HUES64 (cell line): ENCODE measurements around the gene IFFO2.

ENCODE experiments used
- H3K27ac ChIP-seq: 2 replicates; pipeline ENCODE4 v1.7.0; 2013; ENCODE audit warnings: low read depth, low read length, inconsistent platforms
- H3K27me3 ChIP-seq: 2 replicates; pipeline ENCODE4 v1.6.1; 2013; ENCODE audit warnings: mild to moderate bottlenecking, low read length; ENCODE audit not compliant: insufficient read depth
- H3K36me3 ChIP-seq: 2 replicates; pipeline ENCODE4 v1.6.1; 2013; ENCODE audit warnings: mild to moderate bottlenecking, low read length; ENCODE audit not compliant: insufficient read depth
- H3K4me1 ChIP-seq: 2 replicates; pipeline ENCODE4 v1.6.1; 2013; ENCODE audit warnings: mild to moderate bottlenecking, low read length, moderate library complexity; ENCODE audit not compliant: insufficient read depth
- H3K4me3 ChIP-seq: 2 replicates; pipeline ENCODE4 v1.5.1; 2013; ENCODE audit warnings: mild to moderate bottlenecking, low read length, moderate library complexity
- H3K9ac ChIP-seq: 2 replicates; pipeline ENCODE4 v1.6.1; 2013; ENCODE audit warnings: mild to moderate bottlenecking, low read depth, low read length
- H3K9me3 ChIP-seq: 2 replicates; pipeline ENCODE4 v1.6.1; 2013; ENCODE audit warnings: low read depth, low read length; ENCODE audit not compliant: insufficient read depth
- WGBS: fragments of 150-250, 120-280 bp; methylation state at CpG from one replicate; pipeline ENCODE4 v1.1.7; 2013; ENCODE audit warnings: missing lambda C conversion rate; 5-methylcytosine and 5-hydroxymethylcytosine counted together

The IFFO2 gene

GRCh38 chr1:18972531-18972930 is 16.1 kb upstream of the IFFO2 start:
- Histone ChIP-seq H3K4me3 (no peak overlapping the region), H3K4me1 (no peaks in the 10 kb centered on the region), H3K27ac (no peak overlapping the region), H3K27me3 (no peaks in the 10 kb centered on the region; the same call in 1 of the 2 replicates), H3K9me3 (no peaks in the 10 kb centered on the region), H3K9ac (no peak overlapping the region), H3K36me3 (no peaks in the 10 kb centered on the region)
- WGBS: 77% methylated on average over 2 of the region's 2 CpGs

GRCh38 chr1:18970762-18971161 is 14.3 kb upstream of the IFFO2 start:
- Histone ChIP-seq H3K4me1 (peaks cover 4% of the 10 kb centered on the region; the same call in 1 of the 2 replicates), H3K9me3 (no peaks in the 10 kb centered on the region), H3K9ac (no peak overlapping the region), H3K4me3 (no peak overlapping the region), H3K36me3 (no peaks in the 10 kb centered on the region), H3K27me3 (no peaks in the 10 kb centered on the region; the same call in 1 of the 2 replicates), H3K27ac (no peak overlapping the region)
- WGBS: 87% methylated on average over 4 of the region's 4 CpGs

- H3K4me3 ChIP-seq: no peak overlapping the region
- peaks cover 8% of the 10 kb centered on the region; the same call in 1 of the 2 replicates for H3K4me1 ChIP-seq
- 95% methylated on average over 7 of the region's 7 CpGs for WGBS
- H3K36me3 ChIP-seq: no peaks in the 10 kb centered on the region
- H3K27ac ChIP-seq: no peak overlapping the region
- no peak overlapping the region for H3K9ac ChIP-seq
- H3K27me3 ChIP-seq: no peaks in the 10 kb centered on the region; the same call in 1 of the 2 replicates
- H3K9me3 ChIP-seq: no peaks in the 10 kb centered on the region
Observed at GRCh38 chr1:18970358-18970757, 13.9 kb upstream of the IFFO2 start.

- Histone ChIP-seq H3K4me3 (no peak overlapping the region), H3K27me3 (no peaks in the 10 kb centered on the region; the same call in 1 of the 2 replicates), H3K27ac (no peak overlapping the region), H3K4me1 (peaks cover 13% of the 10 kb centered on the region; the same call in 1 of the 2 replicates), H3K9ac (no peak overlapping the region), H3K36me3 (no peaks in the 10 kb centered on the region), H3K9me3 (no peaks in the 10 kb centered on the region)
- 87% methylated on average over 2 of the region's 2 CpGs for WGBS
Observed at GRCh38 chr1:18967066-18967690, 10.7 kb upstream of the IFFO2 start.

DNA sequence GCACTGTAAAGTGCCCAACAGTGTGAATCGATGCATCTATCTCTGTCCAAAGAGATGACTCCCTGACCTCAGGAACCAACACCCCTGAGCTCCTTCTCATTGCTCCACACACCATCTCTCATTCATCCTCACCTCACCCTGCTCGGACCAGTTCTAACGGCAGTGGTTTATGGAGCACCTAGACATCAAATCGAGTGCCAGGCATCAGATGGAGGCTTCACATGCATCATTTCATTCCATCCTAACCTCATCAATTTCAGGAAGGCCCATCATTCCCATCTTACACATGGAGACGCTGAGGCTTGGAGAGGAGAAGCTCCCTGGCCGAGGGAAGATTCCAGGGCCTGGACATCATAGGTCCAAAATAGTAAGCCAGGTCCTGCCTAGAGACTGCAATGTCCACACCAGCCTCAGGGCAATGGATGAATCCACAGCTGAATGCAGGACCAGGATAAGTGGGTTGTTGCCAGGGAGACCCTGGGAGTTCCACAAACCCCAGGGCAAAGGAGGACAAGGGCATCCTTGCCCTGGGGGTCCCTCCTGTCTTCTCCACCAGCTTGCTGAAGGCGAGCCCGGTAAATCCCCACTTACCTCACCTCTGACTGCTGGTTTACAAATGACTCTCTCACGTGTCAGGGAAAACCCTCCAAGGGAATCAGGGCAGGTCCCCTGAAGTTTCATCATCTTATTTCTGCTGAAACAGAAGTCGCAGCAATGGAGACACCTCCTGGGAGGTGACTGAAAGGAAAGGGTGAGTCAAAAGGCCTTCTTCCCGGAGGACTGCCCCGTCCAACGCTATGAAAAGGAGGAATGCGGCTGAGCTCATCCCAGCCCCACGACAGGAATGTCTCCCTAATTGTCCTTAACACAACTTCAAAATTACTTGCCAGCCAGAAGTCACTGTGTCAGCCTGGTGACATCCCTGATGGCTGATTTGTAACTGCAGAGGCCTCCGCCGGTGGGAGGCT is 9.0 kb upstream of the IFFO2 start:
- peak overlapping the region; percentile 64 for H3K27ac ChIP-seq
- no peaks in the 10 kb centered on the region; the same call in 1 of the 2 replicates for H3K27me3 ChIP-seq
- H3K9ac ChIP-seq: peak overlapping the region; percentile 33; the same call in 1 of the 2 replicates
- peaks cover 13% of the 10 kb centered on the region; the same call in 1 of the 2 replicates for H3K4me1 ChIP-seq
- no peaks in the 10 kb centered on the region for H3K9me3 ChIP-seq
- WGBS: 53% methylated on average over 17 of the region's 17 CpGs
- no peaks in the 10 kb centered on the region for H3K36me3 ChIP-seq
- no peak overlapping the region for H3K4me3 ChIP-seq

DNA sequence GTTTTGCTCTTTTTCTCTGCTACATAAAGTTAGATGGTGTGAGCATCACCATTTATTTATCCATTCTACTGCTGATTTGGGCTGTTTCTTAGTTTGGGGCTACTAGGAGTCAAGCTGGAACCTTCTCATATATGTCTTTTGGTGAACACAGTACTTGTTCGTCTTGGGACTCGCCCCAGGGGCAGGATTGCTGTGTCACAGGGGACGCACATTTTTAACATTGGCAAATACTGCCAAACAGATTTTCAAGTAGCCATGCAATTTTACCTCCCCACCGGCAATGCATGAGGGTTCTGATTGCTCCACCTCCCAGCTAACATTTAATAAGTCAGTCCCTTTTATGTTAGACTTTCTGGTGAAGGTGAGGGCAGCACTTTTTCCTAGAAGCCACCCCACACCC is 7.5 kb upstream of the IFFO2 start:
- Histone ChIP-seq H3K9me3 (no peaks in the 10 kb centered on the region), H3K4me1 (peaks cover 13% of the 10 kb centered on the region; the same call in 1 of the 2 replicates), H3K27ac (no peak overlapping the region), H3K4me3 (no peak overlapping the region), H3K9ac (no peak overlapping the region), H3K36me3 (no peaks in the 10 kb centered on the region), H3K27me3 (no peaks in the 10 kb centered on the region)
- WGBS: 91% methylated on average over 4 of the region's 4 CpGs

- Histone ChIP-seq H3K9me3 (no peaks in the 10 kb centered on the region), H3K4me3 (no peak overlapping the region), H3K36me3 (no peaks in the 10 kb centered on the region), H3K27me3 (peaks cover 7% of the 10 kb centered on the region), H3K4me1 (peaks cover 13% of the 10 kb centered on the region; the same call in 1 of the 2 replicates), H3K27ac (no peak overlapping the region), H3K9ac (no peak overlapping the region)
- 95% methylated on average over 7 of the region's 7 CpGs for WGBS
Observed at GRCh38 chr1:18962855-18963737, 6.6 kb upstream of the IFFO2 start.

DNA sequence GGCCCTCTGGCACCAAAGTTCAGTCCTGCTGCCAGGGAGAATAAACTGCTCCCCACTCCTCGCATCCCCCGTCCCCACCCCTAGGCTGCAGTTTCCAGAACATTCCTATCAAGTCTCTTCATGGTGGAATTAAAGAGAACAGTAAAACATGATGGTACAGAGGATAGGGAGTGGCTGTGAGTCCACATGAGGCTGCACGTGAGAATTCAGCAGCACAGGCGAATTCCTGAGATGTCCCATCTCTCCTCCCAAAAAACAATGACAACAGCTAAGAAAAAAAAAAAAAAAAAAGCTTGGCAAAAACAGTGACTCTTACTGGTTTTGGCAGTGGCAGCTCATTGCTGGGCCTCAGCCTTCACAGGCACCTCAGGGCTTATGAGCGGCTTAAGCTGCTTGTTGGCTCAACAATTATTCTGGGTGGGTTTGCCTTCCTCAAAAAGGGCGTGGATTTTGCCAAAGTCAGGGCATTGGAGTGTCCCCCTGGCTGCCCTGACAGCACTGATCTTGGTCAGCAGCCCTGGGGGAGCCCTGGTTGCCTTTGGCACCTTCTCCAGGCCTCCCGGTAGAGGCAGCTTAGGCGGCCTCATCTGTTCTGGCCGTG is 5.7 kb upstream of the IFFO2 start:
- Histone ChIP-seq H3K9ac (no peak overlapping the region), H3K4me1 (peaks cover 13% of the 10 kb centered on the region; the same call in 1 of the 2 replicates), H3K27ac (no peak overlapping the region), H3K27me3 (peaks cover 16% of the 10 kb centered on the region), H3K36me3 (no peaks in the 10 kb centered on the region), H3K9me3 (no peaks in the 10 kb centered on the region), H3K4me3 (no peak overlapping the region)
- WGBS: 86% methylated on average over 8 of the region's 9 CpGs

DNA sequence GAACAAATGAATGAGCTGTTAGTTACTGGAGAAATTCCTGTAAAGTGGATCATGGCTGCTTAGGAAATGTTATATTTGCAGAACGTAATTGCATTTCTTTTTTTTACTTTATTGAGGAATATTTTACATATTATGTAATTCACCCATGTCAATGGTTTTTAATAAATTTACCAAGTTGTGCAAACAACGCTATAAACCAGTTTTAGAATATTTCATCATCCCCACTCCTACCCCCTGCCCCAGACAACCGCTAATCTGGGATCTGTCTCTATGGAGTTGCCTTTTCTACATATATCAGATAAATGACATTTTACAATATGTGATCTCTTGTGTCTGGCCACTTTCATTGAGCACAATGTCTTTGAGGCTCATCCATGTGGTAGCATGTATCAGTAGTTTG is 4.3 kb upstream of the IFFO2 start:
- no peak overlapping the region for H3K9ac ChIP-seq
- H3K4me3 ChIP-seq: no peak overlapping the region
- H3K4me1 ChIP-seq: peaks cover 8% of the 10 kb centered on the region; the same call in 1 of the 2 replicates
- WGBS: 100% methylated on average over 1 of the region's 3 CpGs
- peaks cover 20% of the 10 kb centered on the region for H3K27me3 ChIP-seq
- H3K27ac ChIP-seq: no peak overlapping the region
- H3K9me3 ChIP-seq: no peaks in the 10 kb centered on the region
- no peaks in the 10 kb centered on the region for H3K36me3 ChIP-seq

DNA sequence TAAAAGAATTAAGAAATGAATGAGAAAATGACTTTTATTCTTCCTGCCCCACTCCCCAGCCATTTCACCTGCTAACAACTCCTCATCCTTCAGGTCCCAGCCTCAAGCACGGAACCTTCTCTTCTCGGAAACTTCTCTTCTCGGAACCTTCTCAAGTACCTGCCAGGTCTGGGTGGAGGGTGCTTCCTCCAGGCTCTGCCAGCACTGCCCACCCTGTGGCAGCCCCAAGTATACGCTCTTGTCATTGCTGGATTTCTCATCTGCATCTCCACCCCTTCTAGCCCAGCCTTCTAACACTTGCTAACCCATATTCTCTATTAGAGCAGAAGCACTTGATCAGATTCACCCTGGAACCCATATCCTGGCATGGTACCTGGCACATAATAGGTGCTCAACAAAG is 3.9 kb upstream of the IFFO2 start:
- H3K9me3 ChIP-seq: no peaks in the 10 kb centered on the region
- 89% methylated on average over 4 of the region's 4 CpGs for WGBS
- H3K4me3 ChIP-seq: no peak overlapping the region
- H3K27me3 ChIP-seq: peaks cover 23% of the 10 kb centered on the region
- no peak overlapping the region for H3K27ac ChIP-seq
- no peak overlapping the region for H3K9ac ChIP-seq
- no peaks in the 10 kb centered on the region for H3K36me3 ChIP-seq
- H3K4me1 ChIP-seq: peaks cover 5% of the 10 kb centered on the region; the same call in 1 of the 2 replicates
